ENCODE results near the gene TUBB4A. TPM values are rescaled to one million over a fixed set of nuclear protein-coding genes. Genes with fewer than 3 reads are reported as not detected.

TUBB4A gene
- total RNA-seq, 1 donor from 2014 or later, result 13.5 TPM

DNA sequence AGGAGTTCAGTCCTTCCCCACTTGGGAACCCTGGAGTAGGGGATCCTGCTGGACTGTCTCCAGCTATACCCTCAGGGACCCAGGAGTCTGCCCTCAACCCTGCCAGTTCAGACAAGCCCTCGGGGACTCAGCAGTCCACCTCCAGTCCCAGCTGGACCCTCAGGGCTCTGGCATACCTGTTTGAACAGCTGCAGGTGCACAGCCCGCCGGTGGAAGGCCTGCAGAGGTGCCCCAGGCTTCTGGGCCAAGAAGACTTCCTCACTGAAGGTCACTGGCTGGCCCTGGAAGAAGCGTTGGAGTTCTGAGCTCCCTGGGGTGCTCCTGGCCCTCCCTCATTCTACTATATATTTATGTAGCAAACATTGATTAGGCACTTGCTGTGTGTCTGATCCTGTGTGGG, 29.4 kb downstream of the TUBB4A start:
- no peak overlapping the region for H3K27ac Mint-ChIP-seq

DNA sequence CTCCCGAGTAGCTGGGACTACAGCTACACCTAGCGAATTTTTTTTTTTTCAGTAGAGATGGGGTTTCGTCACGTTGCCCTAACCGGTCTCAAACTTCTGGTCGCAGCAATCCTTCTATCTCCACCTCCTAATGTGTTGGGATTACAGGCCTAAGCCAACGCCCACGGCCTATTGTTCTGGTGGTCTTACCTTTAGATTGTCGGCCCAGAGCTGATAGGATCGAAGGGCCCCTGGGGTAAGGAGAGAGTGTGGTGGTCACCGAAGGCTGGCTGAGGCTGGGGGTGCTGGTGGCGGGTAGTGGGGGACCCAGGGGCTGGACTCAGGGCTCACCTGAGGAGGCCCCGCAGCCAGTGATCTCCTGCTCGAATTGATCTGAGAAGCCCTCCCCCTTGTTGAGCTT, 31.0 kb downstream of the TUBB4A start:
- no peak overlapping the region for H3K4me3 Mint-ChIP-seq
- H3K36me3 Mint-ChIP-seq, result peaks cover 6% of the 10 kb centered on the region
- no peak overlapping the region for H3K27ac Mint-ChIP-seq
- H3K9me3 Mint-ChIP-seq, result no peaks in the 10 kb centered on the region
- DNase-seq (ENCODE audit: low spot score in 2 of 2, unreplicated experiment in 2 of 2), result no peak
- peaks cover 8% of the 10 kb centered on the region for H3K4me1 Mint-ChIP-seq
- peaks cover 33% of the 10 kb centered on the region for H3K27me3 Mint-ChIP-seq (ENCODE audit: low read depth)
- TF ChIP-seq, protein P1, sequence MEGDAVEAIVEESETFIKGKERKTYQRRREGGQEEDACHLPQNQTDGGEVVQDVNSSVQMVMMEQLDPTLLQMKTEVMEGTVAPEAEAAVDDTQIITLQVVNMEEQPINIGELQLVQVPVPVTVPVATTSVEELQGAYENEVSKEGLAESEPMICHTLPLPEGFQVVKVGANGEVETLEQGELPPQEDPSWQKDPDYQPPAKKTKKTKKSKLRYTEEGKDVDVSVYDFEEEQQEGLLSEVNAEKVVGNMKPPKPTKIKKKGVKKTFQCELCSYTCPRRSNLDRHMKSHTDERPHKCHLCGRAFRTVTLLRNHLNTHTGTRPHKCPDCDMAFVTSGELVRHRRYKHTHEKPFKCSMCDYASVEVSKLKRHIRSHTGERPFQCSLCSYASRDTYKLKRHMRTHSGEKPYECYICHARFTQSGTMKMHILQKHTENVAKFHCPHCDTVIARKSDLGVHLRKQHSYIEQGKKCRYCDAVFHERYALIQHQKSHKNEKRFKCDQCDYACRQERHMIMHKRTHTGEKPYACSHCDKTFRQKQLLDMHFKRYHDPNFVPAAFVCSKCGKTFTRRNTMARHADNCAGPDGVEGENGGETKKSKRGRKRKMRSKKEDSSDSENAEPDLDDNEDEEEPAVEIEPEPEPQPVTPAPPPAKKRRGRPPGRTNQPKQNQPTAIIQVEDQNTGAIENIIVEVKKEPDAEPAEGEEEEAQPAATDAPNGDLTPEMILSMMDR (IDR thresholded peaks at IDR 0.05; ENCODE audit: unreplicated experiment), result no peak

More for the DNA sequence above, 29.4 kb downstream of the TUBB4A start:
- Mint-ChIP-seq H3K9me3 (no peaks in the 10 kb centered on the region), H3K27me3 (ENCODE audit: low read depth) (peaks cover 33% of the 10 kb centered on the region), H3K36me3 (peaks cover 5% of the 10 kb centered on the region), H3K4me1 (peaks cover 8% of the 10 kb centered on the region), H3K4me3 (no peak overlapping the region)
- DNase-seq (ENCODE audit: low spot score in 2 of 2, unreplicated experiment in 2 of 2), result no peak
- TF ChIP-seq, protein P1 (IDR thresholded peaks at IDR 0.05; ENCODE audit: unreplicated experiment), result no peak

GRCh38 chr19:6470173-6470572, 31.9 kb downstream of the TUBB4A start:
- peaks cover 9% of the 10 kb centered on the region for H3K4me1 Mint-ChIP-seq
- no peak for DNase-seq (ENCODE audit: low spot score in 2 of 2, unreplicated experiment in 2 of 2)
- H3K27ac Mint-ChIP-seq, result no peak overlapping the region
- H3K36me3 Mint-ChIP-seq, result peaks cover 10% of the 10 kb centered on the region
- no peak overlapping the region for H3K4me3 Mint-ChIP-seq
- H3K9me3 Mint-ChIP-seq, result no peaks in the 10 kb centered on the region
- peaks cover 31% of the 10 kb centered on the region for H3K27me3 Mint-ChIP-seq (ENCODE audit: low read depth)
- TF ChIP-seq, protein P1 (IDR thresholded peaks at IDR 0.05; ENCODE audit: unreplicated experiment), result no peak

DNA sequence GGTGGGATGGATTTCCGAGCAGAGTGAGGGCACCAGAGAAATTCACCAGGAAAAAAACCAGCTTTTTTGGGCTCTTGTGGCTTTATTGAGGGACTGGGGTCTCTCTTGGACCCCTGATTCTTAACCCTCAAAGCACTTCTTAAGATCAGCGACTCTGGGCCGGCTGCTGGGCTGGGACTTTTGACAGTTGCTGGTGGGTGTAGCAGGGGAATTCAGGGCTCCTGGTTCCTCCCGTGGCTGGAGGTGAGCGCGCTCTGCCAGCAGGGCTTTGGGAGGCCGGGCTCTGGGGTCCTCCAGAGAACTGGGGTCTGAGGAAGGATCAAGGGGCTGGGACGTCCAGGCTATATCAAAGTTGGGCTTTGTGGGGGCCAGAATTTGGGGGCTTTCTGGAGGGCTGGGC, 34.7 kb downstream of the TUBB4A start:
- Mint-ChIP-seq H3K36me3 (peaks cover 10% of the 10 kb centered on the region), H3K27me3 (ENCODE audit: low read depth) (peaks cover 35% of the 10 kb centered on the region), H3K4me3 (no peak overlapping the region), H3K27ac (no peak overlapping the region), H3K4me1 (peaks cover 18% of the 10 kb centered on the region), H3K9me3 (no peaks in the 10 kb centered on the region)
- TF ChIP-seq, protein P1 (IDR thresholded peaks at IDR 0.05; ENCODE audit: unreplicated experiment), result no peak
- DNase-seq (ENCODE audit: low spot score in 2 of 2, unreplicated experiment in 2 of 2), result no peak

- no peaks in the 10 kb centered on the region for H3K9me3 Mint-ChIP-seq
- H3K4me1 Mint-ChIP-seq, result peaks cover 18% of the 10 kb centered on the region
Measured at GRCh38 chr19:6466526-6467248, 35.4 kb downstream of the TUBB4A start.

More at GRCh38 chr19:6466526-6467248, 35.4 kb downstream of the TUBB4A start:
- Mint-ChIP-seq H3K4me3 (no peak overlapping the region), H3K27me3 (ENCODE audit: low read depth) (peaks cover 40% of the 10 kb centered on the region), H3K27ac (no peak overlapping the region), H3K36me3 (peaks cover 10% of the 10 kb centered on the region)
- TF ChIP-seq, protein P1 (IDR thresholded peaks at IDR 0.05; ENCODE audit: unreplicated experiment), result no peak
- DNase-seq (ENCODE audit: low spot score in 2 of 2, unreplicated experiment in 2 of 2), result no peak
